Mesothelial cell of epicardium (in vitro differentiated cells): ENCODE results near the gene SDCCAG8. TPM values are rescaled to one million over a fixed set of nuclear protein-coding genes. Genes with fewer than 3 reads are reported as not detected.

Source experiments
- DNase-seq, 2 experiments: peaks; one replicate each; pipeline ENCODE4 v3.0.0; 2021; ENCODE audit warnings: low spot score in 2 of 2; ENCODE audit not compliant: unreplicated experiment in 2 of 2
- H3K27ac Mint-ChIP-seq: 2 replicates; pipeline ENCODE4 v1.8.0; 2021; ENCODE audit warnings: mixed read lengths
- H3K27me3 Mint-ChIP-seq: 2 replicates; pipeline ENCODE4 v1.8.0; 2021; ENCODE audit warnings: low read depth, mixed read lengths
- H3K36me3 Mint-ChIP-seq: 2 replicates; pipeline ENCODE4 v1.8.0; 2021; ENCODE audit warnings: mixed read lengths
- H3K4me1 Mint-ChIP-seq: 2 replicates; pipeline ENCODE4 v1.8.0; 2021; ENCODE audit warnings: mixed read lengths
- H3K4me3 Mint-ChIP-seq: 2 replicates; pipeline ENCODE4 v1.8.0; 2021; ENCODE audit warnings: mild to moderate bottlenecking, moderate library complexity, mixed read lengths
- H3K9me3 Mint-ChIP-seq: 2 replicates; pipeline ENCODE4 v1.8.0; 2021; ENCODE audit warnings: mixed read lengths
- CTCF ChIP-seq: fragments of 200-600 bp; sonication (generic); IDR thresholded peaks from one replicate; pipeline ENCODE4 v1.5.0; 2021; ENCODE audit warnings: antibody characterized with exemption; ENCODE audit not compliant: unreplicated experiment
- total RNA-seq: library from RNA; stranded (reverse); gene quantifications from 3 replicates; pipeline ENCODE4 v1.2.1, GENCODE V29; 2021

SDCCAG8 gene
- total RNA-seq, 1 donor from 2014 or later: 37.3 TPM

DNA sequence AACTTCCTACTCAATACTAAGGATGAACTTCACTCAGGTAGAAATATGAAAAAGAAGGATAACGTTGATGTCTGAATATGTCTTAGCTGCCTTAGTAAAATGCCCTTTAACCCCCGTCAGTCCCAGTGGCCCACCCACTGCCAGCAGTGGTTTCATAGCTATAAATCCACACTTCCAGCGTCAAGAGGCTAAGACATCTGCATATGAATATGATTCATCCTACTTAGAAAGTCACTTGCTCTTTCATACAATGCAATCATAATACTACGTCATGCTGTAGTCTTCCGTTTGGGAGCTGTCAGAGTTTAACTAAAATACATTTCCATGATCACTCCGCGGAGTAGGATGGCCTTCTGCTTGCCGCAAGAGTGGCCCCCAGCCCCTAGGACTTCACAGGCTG, 247.3 kb downstream of the SDCCAG8 start:
- H3K9me3 Mint-ChIP-seq: no peaks in the 10 kb centered on the region
- no peaks in the 10 kb centered on the region for H3K27me3 Mint-ChIP-seq
- H3K27ac Mint-ChIP-seq: no peak overlapping the region
- peaks cover 39% of the 10 kb centered on the region for H3K36me3 Mint-ChIP-seq
- no peak for TF ChIP-seq CTCF
- H3K4me1 Mint-ChIP-seq: no peaks in the 10 kb centered on the region
- no peak for DNase-seq
- H3K4me3 Mint-ChIP-seq: no peak overlapping the region

DNA sequence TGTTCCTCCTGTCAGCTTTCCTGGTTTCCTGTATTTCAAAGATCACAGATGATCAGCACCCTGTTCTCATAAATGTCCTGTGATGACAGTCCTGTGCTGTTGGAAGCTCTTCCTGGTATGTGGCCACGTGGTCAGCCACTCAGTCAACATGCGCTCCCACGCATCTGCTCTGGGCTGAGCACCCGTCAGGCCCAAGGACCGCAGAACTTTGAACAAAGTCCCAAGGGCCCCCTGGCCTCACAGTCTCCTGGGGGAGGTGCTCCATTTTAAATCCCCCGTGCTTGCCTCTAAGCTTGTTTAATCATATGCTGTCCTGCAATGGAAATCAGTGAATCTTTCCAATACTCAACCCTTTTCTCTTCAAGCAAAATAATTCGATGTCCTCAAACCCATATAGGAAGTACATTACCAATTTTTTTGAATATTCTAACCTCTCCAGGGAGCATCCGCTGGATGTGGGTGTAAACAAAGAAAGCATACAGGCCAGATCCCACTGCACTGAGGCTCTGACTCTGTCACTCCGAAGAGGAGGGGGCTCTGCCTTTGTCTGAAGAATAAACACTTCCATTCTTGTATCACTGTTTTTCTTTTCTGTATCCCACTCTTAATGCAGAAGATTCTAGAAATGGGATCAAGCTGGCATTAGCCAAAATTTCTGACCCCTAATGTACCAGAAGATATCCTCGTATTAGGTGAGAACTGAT, 250.3 kb downstream of the SDCCAG8 start:
- TF ChIP-seq CTCF: no peak
- Mint-ChIP-seq H3K27me3 (no peaks in the 10 kb centered on the region), H3K4me1 (no peaks in the 10 kb centered on the region), H3K9me3 (no peaks in the 10 kb centered on the region), H3K4me3 (no peak overlapping the region), H3K27ac (no peak overlapping the region), H3K36me3 (peaks cover 44% of the 10 kb centered on the region)
- no peak for DNase-seq

DNA sequence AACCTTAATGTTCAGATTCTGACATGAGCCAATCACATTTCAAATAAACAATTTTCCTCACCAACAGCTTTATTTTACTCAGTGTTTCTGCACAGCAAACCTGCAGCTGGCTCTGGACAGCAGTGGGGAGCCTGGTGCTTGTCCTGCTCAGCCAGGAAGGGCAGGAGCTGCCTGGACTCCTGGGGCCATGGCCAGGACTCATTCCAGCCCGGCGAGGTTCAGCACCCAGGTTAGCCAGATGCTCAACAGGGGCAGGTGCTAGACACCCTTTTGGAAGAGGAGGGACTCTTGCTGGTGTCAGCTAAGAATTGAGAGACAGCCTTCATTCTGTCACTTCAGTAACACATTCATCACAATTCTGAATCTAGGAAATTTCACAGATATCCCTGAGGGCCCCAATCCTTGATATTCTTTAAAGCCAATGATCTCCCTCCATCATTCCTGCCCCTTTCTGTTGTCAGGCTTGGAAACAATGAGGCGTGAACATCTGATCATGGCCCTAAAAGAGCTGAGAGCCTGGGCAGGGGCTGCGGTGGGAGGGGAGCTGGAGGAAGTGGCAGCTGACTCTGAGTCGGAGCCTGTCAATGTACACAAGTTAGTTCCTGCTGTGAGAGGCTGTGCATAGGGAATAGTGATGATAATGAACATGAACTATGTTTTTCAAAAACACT, 251.3 kb downstream of the SDCCAG8 start:
- no peaks in the 10 kb centered on the region for H3K27me3 Mint-ChIP-seq
- no peak overlapping the region for H3K27ac Mint-ChIP-seq
- H3K4me3 Mint-ChIP-seq: no peak overlapping the region
- peaks cover 50% of the 10 kb centered on the region for H3K36me3 Mint-ChIP-seq
- no peaks in the 10 kb centered on the region for H3K4me1 Mint-ChIP-seq
- no peak for DNase-seq
- H3K9me3 Mint-ChIP-seq: no peaks in the 10 kb centered on the region
- TF ChIP-seq CTCF: no peak

DNA sequence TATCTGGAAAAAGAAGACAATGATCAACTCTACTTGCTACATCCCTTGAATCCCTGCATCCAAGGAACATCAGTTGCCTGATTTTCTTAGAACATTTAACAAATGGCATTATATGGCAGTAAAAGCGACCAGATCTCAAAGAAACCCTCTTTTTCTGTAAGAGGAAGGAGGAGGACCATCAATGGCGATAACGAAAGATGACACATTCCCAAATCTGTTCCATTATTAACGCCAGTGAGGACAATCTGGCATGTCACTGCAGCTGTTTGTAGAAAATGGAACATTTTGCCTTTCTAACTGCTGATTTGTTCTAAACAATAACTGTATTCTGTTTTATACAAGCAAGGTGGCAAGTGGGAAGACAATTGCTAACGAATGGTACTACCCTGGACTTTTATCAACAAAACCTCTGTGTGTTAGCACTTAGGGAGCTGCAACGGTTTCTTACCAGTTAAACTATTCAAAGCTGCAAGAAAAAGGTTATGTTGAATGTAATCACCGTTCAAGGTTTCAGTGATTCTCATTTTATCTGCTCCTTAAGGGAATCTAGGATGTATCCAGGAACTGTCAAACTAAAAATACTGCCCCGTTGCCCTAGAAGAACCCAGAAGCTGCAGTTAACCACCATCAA, 251.9 kb downstream of the SDCCAG8 start:
- no peaks in the 10 kb centered on the region for H3K27me3 Mint-ChIP-seq
- H3K4me1 Mint-ChIP-seq: no peaks in the 10 kb centered on the region
- no peak for TF ChIP-seq CTCF
- no peak overlapping the region for H3K27ac Mint-ChIP-seq
- H3K36me3 Mint-ChIP-seq: peaks cover 45% of the 10 kb centered on the region
- no peak for DNase-seq
- H3K9me3 Mint-ChIP-seq: no peaks in the 10 kb centered on the region
- no peak overlapping the region for H3K4me3 Mint-ChIP-seq

GRCh38 chr1:243508303-243508713, 252.5 kb downstream of the SDCCAG8 start:
- no peaks in the 10 kb centered on the region for H3K4me1 Mint-ChIP-seq
- no peak overlapping the region for H3K4me3 Mint-ChIP-seq
- no peak for DNase-seq
- peaks cover 40% of the 10 kb centered on the region for H3K36me3 Mint-ChIP-seq
- TF ChIP-seq CTCF: no peak
- H3K27ac Mint-ChIP-seq: no peak overlapping the region
- no peaks in the 10 kb centered on the region for H3K27me3 Mint-ChIP-seq
- H3K9me3 Mint-ChIP-seq: no peaks in the 10 kb centered on the region
